ENCODE measurements around the gene PHLPP1. TPM values are rescaled to one million over a fixed set of nuclear protein-coding genes. Genes with fewer than 3 reads are reported as not detected.
A peak's percentile ranks its signal among the peaks of the same experiment; 100 is the strongest.
"Not testable (repeated sequence)": the region's sequence is repeated elsewhere in the genome, so short reads cannot be mapped to it uniquely, and the experiment has no call there.

The PHLPP1 gene
- polyA plus RNA-seq, 2 donors, result 4.3 to 4.5 TPM

GRCh38 chr18:62697636-62698035, 17.7 kb upstream of the PHLPP1 start:
- H3K4me1 ChIP-seq (ENCODE audit: control insufficient read depth in 2 of 2, insufficient read depth in 2 of 2, low read length in 1 of 2), result no peaks in the 10 kb centered on the region

DNA sequence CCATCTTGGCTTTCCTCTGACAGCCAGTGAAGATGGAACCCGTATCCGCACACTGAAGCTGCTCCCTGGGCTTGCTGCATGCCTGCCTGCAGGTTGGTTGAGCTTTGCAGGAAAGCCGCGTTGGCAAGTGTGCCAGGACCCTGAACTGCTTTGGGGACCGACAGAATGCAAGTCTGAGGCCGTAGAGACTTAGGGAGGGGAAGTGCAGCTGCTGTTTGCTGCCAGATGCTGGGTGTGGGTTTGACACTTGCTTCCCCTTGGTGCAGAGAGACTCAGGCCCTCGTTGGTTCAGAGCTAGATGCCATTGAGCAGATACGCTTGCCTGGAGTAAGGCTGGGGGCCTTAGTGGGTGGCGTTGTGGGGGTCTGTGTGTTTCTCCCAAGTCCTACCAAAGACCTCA, 13.1 kb upstream of the PHLPP1 start:
- WGBS, 2 donors, result 66 to 67% methylated on average over 9 of the region's 9 CpGs
- Histone ChIP-seq H3K9me3 (ENCODE audit: control insufficient read depth in 2 of 2, insufficient read depth in 1 of 2, low read depth in 1 of 2, low read length in 1 of 2) (no peaks in the 10 kb centered on the region), H3K27ac (ENCODE audit: low read depth in 2 of 2, low read length in 1 of 2) (no peak overlapping the region), H3K27me3 (ENCODE audit: control insufficient read depth in 1 of 2, insufficient read depth in 2 of 2, low read length in 2 of 2) (no peaks in the 10 kb centered on the region), H3K4me3 (ENCODE audit: low read depth in 1 of 2, low read length in 2 of 2) (no peak overlapping the region), H3K36me3 (ENCODE audit: control insufficient read depth in 2 of 2, insufficient read depth in 2 of 2, low read length in 1 of 2) (no peaks in the 10 kb centered on the region), H3K4me1 (ENCODE audit: control insufficient read depth in 2 of 2, insufficient read depth in 2 of 2, low read length in 1 of 2) (no peaks in the 10 kb centered on the region)

More at GRCh38 chr18:62697636-62698035, 17.7 kb upstream of the PHLPP1 start:
- H3K9me3 ChIP-seq (ENCODE audit: control insufficient read depth in 2 of 2, insufficient read depth in 1 of 2, low read depth in 1 of 2, low read length in 1 of 2), result no peaks in the 10 kb centered on the region
- no peak overlapping the region for H3K4me3 ChIP-seq (ENCODE audit: low read depth in 1 of 2, low read length in 2 of 2)
- no peaks in the 10 kb centered on the region for H3K36me3 ChIP-seq (ENCODE audit: control insufficient read depth in 2 of 2, insufficient read depth in 2 of 2, low read length in 1 of 2)
- no peaks in the 10 kb centered on the region for H3K27me3 ChIP-seq (ENCODE audit: control insufficient read depth in 1 of 2, insufficient read depth in 2 of 2, low read length in 2 of 2)
- H3K27ac ChIP-seq (ENCODE audit: low read depth in 2 of 2, low read length in 1 of 2), result no peak overlapping the region

DNA sequence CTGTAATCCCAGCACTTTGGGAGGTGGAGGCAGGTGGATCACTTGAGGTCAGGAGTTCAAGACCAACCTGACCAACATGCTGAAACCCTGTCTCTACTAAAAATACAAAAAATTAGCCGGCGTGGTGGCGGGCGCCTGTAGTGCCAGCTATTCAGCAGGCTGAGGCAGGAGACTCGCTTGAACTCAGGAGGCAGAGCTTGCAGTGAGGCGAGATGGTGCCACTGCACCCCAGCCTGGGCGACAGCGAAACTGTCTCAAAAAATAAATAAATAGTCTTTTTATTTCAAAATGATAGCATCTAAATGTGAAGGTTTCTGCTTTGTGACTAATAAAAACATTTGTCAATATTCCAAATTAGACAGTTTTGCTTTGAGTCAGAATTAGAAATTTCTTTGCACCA, 8.5 kb upstream of the PHLPP1 start:
- H3K27me3 ChIP-seq (ENCODE audit: control insufficient read depth in 1 of 2, insufficient read depth in 2 of 2, low read length in 2 of 2); H3K4me3 ChIP-seq (ENCODE audit: low read depth in 1 of 2, low read length in 2 of 2); H3K9me3 ChIP-seq (ENCODE audit: control insufficient read depth in 2 of 2, insufficient read depth in 1 of 2, low read depth in 1 of 2, low read length in 1 of 2); H3K36me3 ChIP-seq (ENCODE audit: control insufficient read depth in 2 of 2, insufficient read depth in 2 of 2, low read length in 1 of 2); H3K27ac ChIP-seq (ENCODE audit: low read depth in 2 of 2, low read length in 1 of 2); H3K4me1 ChIP-seq (ENCODE audit: control insufficient read depth in 2 of 2, insufficient read depth in 2 of 2, low read length in 1 of 2): not testable (repeated sequence)
- 91 to 95% methylated on average over 8 of the region's 8 CpGs for WGBS, 2 donors

DNA sequence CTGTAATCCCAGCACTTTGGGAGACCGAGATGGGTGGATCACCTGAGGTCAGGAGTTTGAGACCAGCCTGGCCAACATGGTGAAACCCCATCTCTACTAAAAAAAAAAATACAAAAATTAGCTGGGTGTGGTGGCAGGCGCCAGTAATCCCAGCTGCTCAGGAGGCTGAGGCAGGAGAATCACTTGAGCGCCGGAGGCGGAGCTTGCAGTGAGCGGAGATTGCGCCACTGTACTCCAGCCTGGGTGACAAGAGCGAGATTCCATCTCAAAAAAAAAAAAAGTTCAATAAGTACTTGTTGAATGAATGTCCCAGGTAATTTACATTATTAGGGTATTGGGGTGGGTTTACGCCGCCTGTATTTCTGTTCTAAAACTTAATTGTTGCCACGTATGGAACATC, 5.4 kb upstream of the PHLPP1 start:
- not testable (repeated sequence) for H3K27ac ChIP-seq (ENCODE audit: low read depth in 2 of 2, low read length in 1 of 2); H3K4me3 ChIP-seq (ENCODE audit: low read depth in 1 of 2, low read length in 2 of 2); H3K36me3 ChIP-seq (ENCODE audit: control insufficient read depth in 2 of 2, insufficient read depth in 2 of 2, low read length in 1 of 2); H3K4me1 ChIP-seq (ENCODE audit: control insufficient read depth in 2 of 2, insufficient read depth in 2 of 2, low read length in 1 of 2); H3K9me3 ChIP-seq (ENCODE audit: control insufficient read depth in 2 of 2, insufficient read depth in 1 of 2, low read depth in 1 of 2, low read length in 1 of 2); H3K27me3 ChIP-seq (ENCODE audit: control insufficient read depth in 1 of 2, insufficient read depth in 2 of 2, low read length in 2 of 2)
- 92% methylated on average over 11 of the region's 11 CpGs for WGBS, 2 donors

- no peak overlapping the region for H3K4me3 ChIP-seq (ENCODE audit: low read depth in 1 of 2, low read length in 2 of 2)
These were observed 4.9 kb upstream of the PHLPP1 start for GRCh38 chr18:62710417-62710816.

DNA sequence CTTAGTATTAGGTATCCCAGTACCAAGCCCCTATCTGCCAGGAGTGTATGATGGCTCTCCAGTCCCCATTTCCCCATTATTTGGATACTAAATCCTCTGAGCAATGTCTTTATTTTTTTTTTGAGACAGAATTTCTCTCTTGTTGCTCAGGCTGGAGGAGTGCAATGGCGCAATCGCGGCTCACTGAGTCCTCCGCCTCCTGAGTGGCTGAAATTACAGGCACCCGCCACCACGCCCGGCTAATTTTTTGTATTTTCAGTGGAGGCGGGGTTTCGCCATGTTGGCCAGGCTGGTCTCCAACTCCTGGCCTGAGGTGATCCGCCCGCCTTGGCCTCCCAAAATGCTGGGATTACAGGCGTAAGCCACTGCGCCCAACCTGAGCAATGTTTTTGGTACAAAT, 3.6 kb upstream of the PHLPP1 start:
- Histone ChIP-seq H3K27me3 (ENCODE audit: control insufficient read depth in 1 of 2, insufficient read depth in 2 of 2, low read length in 2 of 2) (no peaks in the 10 kb centered on the region), H3K9me3 (ENCODE audit: control insufficient read depth in 2 of 2, insufficient read depth in 1 of 2, low read depth in 1 of 2, low read length in 1 of 2) (no peaks in the 10 kb centered on the region), H3K27ac (ENCODE audit: low read depth in 2 of 2, low read length in 1 of 2) (no peak overlapping the region), H3K36me3 (ENCODE audit: control insufficient read depth in 2 of 2, insufficient read depth in 2 of 2, low read length in 1 of 2) (no peaks in the 10 kb centered on the region), H3K4me3 (ENCODE audit: low read depth in 1 of 2, low read length in 2 of 2) (no peak overlapping the region), H3K4me1 (ENCODE audit: control insufficient read depth in 2 of 2, insufficient read depth in 2 of 2, low read length in 1 of 2) (no peaks in the 10 kb centered on the region)
- 97% methylated on average over 13 of the region's 13 CpGs for WGBS, 2 donors

More at GRCh38 chr18:62710417-62710816, 4.9 kb upstream of the PHLPP1 start:
- Histone ChIP-seq H3K4me1 (ENCODE audit: control insufficient read depth in 2 of 2, insufficient read depth in 2 of 2, low read length in 1 of 2) (no peaks in the 10 kb centered on the region), H3K27ac (ENCODE audit: low read depth in 2 of 2, low read length in 1 of 2) (no peak overlapping the region), H3K27me3 (ENCODE audit: control insufficient read depth in 1 of 2, insufficient read depth in 2 of 2, low read length in 2 of 2) (no peaks in the 10 kb centered on the region), H3K9me3 (ENCODE audit: control insufficient read depth in 2 of 2, insufficient read depth in 1 of 2, low read depth in 1 of 2, low read length in 1 of 2) (no peaks in the 10 kb centered on the region), H3K36me3 (ENCODE audit: control insufficient read depth in 2 of 2, insufficient read depth in 2 of 2, low read length in 1 of 2) (no peaks in the 10 kb centered on the region)

GRCh38 chr18:62713651-62714247, 1.6 kb upstream of the PHLPP1 start:
- H3K27me3 ChIP-seq (ENCODE audit: control insufficient read depth in 1 of 2, insufficient read depth in 2 of 2, low read length in 2 of 2), result no peaks in the 10 kb centered on the region
- WGBS, 2 donors, result 87 to 91% methylated on average over 17 of the region's 17 CpGs
- H3K4me3 ChIP-seq (ENCODE audit: low read depth in 1 of 2, low read length in 2 of 2), result no peak overlapping the region
- H3K27ac ChIP-seq (ENCODE audit: low read depth in 2 of 2, low read length in 1 of 2), result no peak overlapping the region
- H3K9me3 ChIP-seq (ENCODE audit: control insufficient read depth in 2 of 2, insufficient read depth in 1 of 2, low read depth in 1 of 2, low read length in 1 of 2), result no peaks in the 10 kb centered on the region
- no peaks in the 10 kb centered on the region for H3K4me1 ChIP-seq (ENCODE audit: control insufficient read depth in 2 of 2, insufficient read depth in 2 of 2, low read length in 1 of 2)
- no peaks in the 10 kb centered on the region for H3K36me3 ChIP-seq (ENCODE audit: control insufficient read depth in 2 of 2, insufficient read depth in 2 of 2, low read length in 1 of 2)

DNA sequence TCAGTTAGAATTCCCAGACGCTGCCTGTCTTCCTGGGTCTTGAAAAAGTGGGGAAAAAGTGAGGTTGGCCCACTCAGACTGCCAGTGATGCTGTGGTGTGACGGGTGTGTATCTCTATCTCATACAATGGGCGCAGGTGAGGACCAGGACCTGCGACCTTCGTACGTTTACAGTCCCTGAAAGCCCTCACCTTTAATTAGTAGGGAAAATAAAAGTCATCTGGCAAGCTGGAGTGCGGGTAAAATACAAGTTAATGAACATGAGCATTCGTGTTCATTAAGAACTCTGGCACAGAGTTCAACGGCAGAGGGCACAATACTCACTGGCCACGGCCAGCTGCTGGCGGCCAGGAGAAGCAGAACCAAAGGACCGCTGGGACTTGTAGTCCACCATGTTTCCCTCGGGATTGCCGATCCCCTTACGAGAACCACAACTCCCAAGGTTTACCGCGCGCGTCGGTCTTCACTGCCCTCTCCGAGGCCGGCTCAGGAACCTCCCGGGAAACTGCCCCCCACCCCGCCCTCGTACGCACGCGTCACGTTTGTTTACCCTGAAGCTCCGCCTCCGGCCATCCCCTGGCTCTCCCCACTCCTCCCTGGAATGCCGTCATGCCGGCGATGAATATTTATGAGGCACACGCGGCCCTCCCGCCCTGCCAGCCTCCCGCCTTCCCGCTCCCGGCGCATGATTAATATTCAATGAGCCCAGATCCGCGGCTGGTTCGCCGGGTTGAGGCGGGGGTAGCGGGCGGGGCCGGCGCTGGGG, 488 bp upstream of the PHLPP1 start:
- 2% methylated on average over 50 of the region's 50 CpGs for WGBS, 2 donors
- H3K4me3 ChIP-seq (ENCODE audit: low read depth in 1 of 2, low read length in 2 of 2), result peak overlapping the region; percentile 71 to 90

GRCh38 chr18:62715759-62716615, 646 bp downstream of the PHLPP1 start:
- Histone ChIP-seq H3K36me3 (ENCODE audit: control insufficient read depth in 2 of 2, insufficient read depth in 2 of 2, low read length in 1 of 2) (no peaks in the 10 kb centered on the region), H3K4me3 (ENCODE audit: low read depth in 1 of 2, low read length in 2 of 2) (peak overlapping the region; percentile 71 to 90), H3K27ac (ENCODE audit: low read depth in 2 of 2, low read length in 1 of 2) (peak overlapping the region; percentile 97 to 99), H3K27me3 (ENCODE audit: control insufficient read depth in 1 of 2, insufficient read depth in 2 of 2, low read length in 2 of 2) (no peaks in the 10 kb centered on the region), H3K4me1 (ENCODE audit: control insufficient read depth in 2 of 2, insufficient read depth in 2 of 2, low read length in 1 of 2) (no peaks in the 10 kb centered on the region), H3K9me3 (ENCODE audit: control insufficient read depth in 2 of 2, insufficient read depth in 1 of 2, low read depth in 1 of 2, low read length in 1 of 2) (no peaks in the 10 kb centered on the region)
- 0 to 1% methylated on average over 47 to 127 of the region's 127 CpGs for WGBS, 2 donors

More for the DNA sequence above, 488 bp upstream of the PHLPP1 start:
- Histone ChIP-seq H3K4me1 (ENCODE audit: control insufficient read depth in 2 of 2, insufficient read depth in 2 of 2, low read length in 1 of 2) (no peaks in the 10 kb centered on the region), H3K27me3 (ENCODE audit: control insufficient read depth in 1 of 2, insufficient read depth in 2 of 2, low read length in 2 of 2) (no peaks in the 10 kb centered on the region), H3K9me3 (ENCODE audit: control insufficient read depth in 2 of 2, insufficient read depth in 1 of 2, low read depth in 1 of 2, low read length in 1 of 2) (no peaks in the 10 kb centered on the region), H3K36me3 (ENCODE audit: control insufficient read depth in 2 of 2, insufficient read depth in 2 of 2, low read length in 1 of 2) (no peaks in the 10 kb centered on the region), H3K27ac (ENCODE audit: low read depth in 2 of 2, low read length in 1 of 2) (peak overlapping the region; percentile 97 to 99)

Data from esophagus (tissue), 2 donors.